ENCODE data around the gene ARHGEF3. TPM values are rescaled to one million over a fixed set of nuclear protein-coding genes. Genes with fewer than 3 reads are reported as not detected.

The ARHGEF3 gene
- total RNA-seq, 1 experiment from 2014 or later, result 4.4 TPM

DNA sequence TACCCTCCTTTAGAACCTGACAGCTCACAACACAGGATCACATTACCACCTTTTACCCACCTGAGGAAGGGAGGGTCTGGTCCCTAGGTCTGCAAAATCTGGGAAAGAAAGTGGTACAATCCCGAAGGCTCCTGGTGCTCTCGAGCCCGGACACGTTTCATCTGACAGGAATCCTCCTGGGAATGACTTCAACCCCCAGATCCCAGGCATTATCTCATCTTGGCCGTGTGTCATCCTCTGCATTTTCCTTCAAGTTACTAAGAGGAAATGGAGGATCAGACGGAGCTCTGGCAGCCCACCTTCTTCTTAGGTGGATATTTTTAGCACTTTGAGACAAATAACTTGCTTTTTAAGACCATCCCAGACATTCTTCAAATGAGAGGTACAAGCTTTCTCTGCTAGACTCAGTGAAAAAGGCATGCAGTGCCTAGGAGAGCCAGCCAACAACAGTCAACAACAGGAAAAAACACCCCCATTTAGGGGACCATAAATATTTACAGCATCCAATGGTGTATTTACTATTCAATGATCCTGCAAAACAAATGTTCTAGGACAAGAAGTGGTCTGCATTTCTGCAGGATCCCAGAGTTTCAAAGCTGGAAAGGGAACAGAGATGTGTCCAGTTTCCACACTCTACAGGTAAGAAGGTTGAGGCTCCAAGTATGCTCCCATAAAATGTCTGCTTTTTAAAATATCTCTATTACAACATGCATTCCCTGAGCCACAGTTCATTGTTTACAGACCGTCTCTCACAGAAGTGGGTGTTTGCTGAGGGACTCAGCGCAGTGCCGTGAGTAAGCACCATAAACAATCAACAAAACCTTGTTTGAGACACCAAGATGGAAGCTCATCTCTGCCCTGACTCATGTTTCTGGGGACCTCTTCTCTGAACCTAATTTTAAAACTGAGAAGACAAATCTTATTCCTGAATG lies 38.3 kb upstream of the ARHGEF3 start:
- H4K91ac ChIP-seq (ENCODE audit: insufficient read length, low read depth, low read length), result no peak overlapping the region
- Mint-ChIP-seq H3K4me3 (no peak overlapping the region), H3K36me3 (ENCODE audit: insufficient read depth in 1 of 3, low read depth in 3 of 3) (no peaks in the 10 kb centered on the region), H3K9me3 (no peaks in the 10 kb centered on the region; a peak in 1 of 5 replicates), H3K27me3 (ENCODE audit: low read depth) (no peaks in the 10 kb centered on the region), H3K4me1 (peaks cover 5 to 6% of the 10 kb centered on the region in 2 experiments; a peak in 3 of 4 replicates), H3K27ac (peak overlapping the region in 1 of 3 experiments; percentile 32; a peak in 1 of 7 replicates)
- no peak overlapping the region for H3K9ac ChIP-seq (ENCODE audit: extremely low read depth, insufficient read length, low read length)
- no peak overlapping the region for H2BK12ac ChIP-seq (ENCODE audit: insufficient read length, low read depth, low read length)
- no peaks in the 10 kb centered on the region for H3K79me2 ChIP-seq (ENCODE audit: insufficient read depth, low read length)
- H3T11ph ChIP-seq (ENCODE audit: low read length), result no peak overlapping the region
- no peak overlapping the region for H3K27ac ChIP-seq (ENCODE audit: insufficient read length, low read depth, low read length)
- no peaks in the 10 kb centered on the region for H3K23me2 ChIP-seq (ENCODE audit: insufficient read length, low read depth, low read length, poor library complexity, severe bottlenecking)
- H3K4ac ChIP-seq (ENCODE audit: low read depth, low read length), result no peak overlapping the region
- H3K18ac ChIP-seq (ENCODE audit: insufficient read length, low read depth, low read length), result no peak overlapping the region
- H2BK5ac ChIP-seq (ENCODE audit: insufficient read length, low read length), result no peak overlapping the region
- H4K8ac ChIP-seq (replicated peaks; ENCODE audit: insufficient read length, low read depth, low read length), result no peak overlapping the region
- no peak for TF ChIP-seq CTCF (conservative IDR thresholded peaks at IDR 0.05)
- no peak overlapping the region for H2BK15ac ChIP-seq (ENCODE audit: low read depth, low read length)
- no peak overlapping the region for H3K4me2 ChIP-seq (ENCODE audit: insufficient read depth, insufficient read length, low read length)
- H2AK5ac ChIP-seq (ENCODE audit: insufficient read length, low read length), result no peak overlapping the region
- no CpG with 5 or more reads among the region's 9 CpGs for WGBS (ENCODE audit: extremely low coverage, insufficient read length, low lambda C conversion rate)
- H3K9me3 ChIP-seq (ENCODE audit: control insufficient read depth, low read depth, low read length), result no peaks in the 10 kb centered on the region
- no peak overlapping the region for H3K23ac ChIP-seq (ENCODE audit: insufficient read length, low read depth, low read length)
- no peaks in the 10 kb centered on the region for H4K20me1 ChIP-seq (ENCODE audit: control insufficient read depth, insufficient read depth, insufficient read length)
- no peak overlapping the region for H2AFZ ChIP-seq (ENCODE audit: low read length)
- H4K5ac ChIP-seq (ENCODE audit: insufficient read length, low read depth, low read length), result no peak overlapping the region
- H3K4me1 ChIP-seq (ENCODE audit: insufficient read depth, low read length), result no peaks in the 10 kb centered on the region
- H2BK20ac ChIP-seq (ENCODE audit: low read depth, low read length, poor library complexity, severe bottlenecking), result no peak overlapping the region
- no peak overlapping the region for H2BK120ac ChIP-seq (ENCODE audit: low read depth, low read length, poor library complexity, severe bottlenecking)
- DNase-seq, result no peak
- H3K79me1 ChIP-seq (ENCODE audit: insufficient read depth, low read depth, low read length, poor library complexity, severe bottlenecking), result no peaks in the 10 kb centered on the region
- H3K27me3 ChIP-seq (ENCODE audit: insufficient read depth, low read length), result no peaks in the 10 kb centered on the region
- no peak overlapping the region for H3K14ac ChIP-seq (ENCODE audit: insufficient read depth, low read length)
- H3K56ac ChIP-seq (ENCODE audit: insufficient read length, low read depth, low read length), result no peak overlapping the region
